Loucy (cell line): Measurements from ENCODE around the gene HPX.

ENCODE experiments used
- CTCF ChIP-seq: fragments of 200-600 bp; sonication (generic); conservative IDR thresholded peaks from 2 replicates; pipeline ENCODE4 v1.5.1; 2014; ENCODE audit warnings: mild to moderate bottlenecking, antibody characterized with exemption, low read length
- EZH2phosphoT487 ChIP-seq: fragments of 200-600 bp; IDR thresholded peaks from 2 replicates; pipeline ENCODE4 v1.6.1; 2018; ENCODE audit warnings: antibody characterized with exemption, mild to moderate bottlenecking, moderate library complexity, borderline replicate concordance

- TF ChIP-seq EZH2phosphoT487 (no peak), CTCF (no peak)
Observed at GRCh38 chr11:6442441-6442840, 1.7 kb upstream of the HPX start.
